HepG2 (cell line): ENCODE data around the gene MAP2K3. TPM values are rescaled to one million over a fixed set of nuclear protein-coding genes. Genes with fewer than 3 reads are reported as not detected.

ENCODE experiments used
- ATAC-seq: fragments of 200-7000 bp; cut with Tn5 transposase; 3 replicates; pipeline ENCODE4 v1.9.1; 2020; ENCODE audit warnings: mild to moderate bottlenecking, moderate library complexity
- BruUV-seq: library from RNA; stranded (reverse); fragments of 400-500 nt; replicated peaks from 2 replicates; lab custom pipeline; 2021; lab: Mats Ljungman, UMichigan
- CTCF ChIA-PET: fragments of 300-600 bp; formaldehyde crosslinking; extraction: SDS; loops from one replicate; lab custom pipeline; 2021; ENCODE audit warnings: low total read pairs, inconsistent platforms, low intra/inter-chr PET ratio; lab: Yijun Ruan, JAX
- POLR2A ChIA-PET: fragments of 350-600 bp; sonication (Branson Sonifier 250); formaldehyde crosslinking; loops from one replicate; lab custom pipeline; 2020; ENCODE audit warnings: antibody characterized with exemption, inconsistent platforms; lab: Yijun Ruan, JAX
- DNase-seq: peaks from one replicate; pipeline ENCODE4 v3.0.0-alpha.2; 2015; ENCODE audit warnings: low spot score
- FAIRE-seq: peaks from 3 replicates; lab custom pipeline; 2011; peaks lifted over from hg19 to GRCh38; lab: Jason Lieb, UNC
- H2AFZ ChIP-seq: one replicate; pipeline ENCODE4 v1.6.1; 2011; ENCODE audit warnings: low read length, inconsistent platforms
- H3K27ac ChIP-seq: fragments of 300-600 bp; 3 replicates; pipeline ENCODE4 v1.8.0; 2011; ENCODE audit warnings: mixed run types, mild to moderate bottlenecking, mixed read lengths, low read length, inconsistent platforms; ENCODE audit not compliant: insufficient read depth; ENCODE audit errors: extremely low read length
- H3K27me3 ChIP-seq, 2 experiments: fragments of 200-600 bp in 1 of 2; 2 replicates in 1 of 2; 3 replicates in 1 of 2; pipeline versions ENCODE4 v1.6.0 to v1.8.0; 2011; ENCODE audit warnings: low read length in 2 of 2, mild to moderate bottlenecking in 2 of 2, moderate library complexity in 2 of 2, inconsistent platforms in 1 of 2; ENCODE audit not compliant: insufficient read depth in 2 of 2, control insufficient read depth in 1 of 2
- H3K36me3 ChIP-seq, 2 experiments: fragments of 200-600 bp in 1 of 2; replicated peaks in 1 of 2; 2 replicates in 1 of 2; 3 replicates in 1 of 2; pipeline versions ENCODE4 v1.5.1 to v1.8.0; 2011; ENCODE audit warnings: low read length in 2 of 2, inconsistent platforms in 1 of 2; ENCODE audit not compliant: insufficient read depth in 2 of 2, control insufficient read depth in 1 of 2
- H3K4me1 ChIP-seq: 2 replicates; pipeline ENCODE4 v1.5.1; 2012; ENCODE audit warnings: low read length, inconsistent platforms; ENCODE audit not compliant: insufficient read depth
- H3K4me2 ChIP-seq: 2 replicates; pipeline ENCODE4 v1.6.0; 2011; ENCODE audit warnings: low read depth, low read length, inconsistent platforms
- H3K4me3 ChIP-seq, 3 experiments: fragments of 200-600 bp in 1 of 3; sonication (generic), shearing (Covaris generic) in 1 of 3; replicated peaks in 1 of 3; 2 replicates each; pipeline ENCODE4 v1.5.1; 2011 to 2016; ENCODE audit warnings: low read length in 3 of 3, inconsistent platforms in 2 of 3, low read depth in 2 of 3, mild to moderate bottlenecking in 2 of 3, control low read depth in 1 of 3, mixed read lengths in 1 of 3; ENCODE audit not compliant: insufficient read depth in 1 of 3
- H3K79me2 ChIP-seq: one replicate; pipeline ENCODE4 v1.6.1; 2011; ENCODE audit warnings: low read length, inconsistent platforms; ENCODE audit not compliant: insufficient read depth
- H3K9ac ChIP-seq: 2 replicates; pipeline ENCODE4 v1.6.0; 2011; ENCODE audit warnings: mild to moderate bottlenecking, low read depth, low read length, inconsistent platforms; ENCODE audit not compliant: insufficient read depth
- H3K9me3 ChIP-seq: 2 replicates; pipeline ENCODE4 v1.5.1; 2012; ENCODE audit warnings: mild to moderate bottlenecking, low read length
- H4K20me1 ChIP-seq: 2 replicates; pipeline ENCODE4 v1.6.0; 2011; ENCODE audit warnings: inconsistent platforms, mild to moderate bottlenecking, low read length, moderate library complexity; ENCODE audit not compliant: insufficient read depth
- ASH2L ChIP-seq: fragments of 300-600, 200-600 bp; sonication (generic); IDR thresholded peaks from 2 replicates; pipeline ENCODE4 v1.7.0; 2017; ENCODE audit warnings: low read depth, mild to moderate bottlenecking, moderate library complexity, mixed read lengths, low read length; ENCODE audit not compliant: insufficient read length
- ATF6 ChIP-seq: sonication (generic); formaldehyde crosslinking; conservative IDR thresholded peaks from 2 replicates; pipeline ENCODE4 v1.4.0; 2020; ENCODE audit warnings: missing genetic modification reagents
- DDIT3 ChIP-seq: sonication (generic); formaldehyde crosslinking; IDR thresholded peaks from 2 replicates; pipeline ENCODE4 v1.4.0; 2020; ENCODE audit warnings: mild to moderate bottlenecking, missing genetic modification reagents
- ERF ChIP-seq: IDR thresholded peaks from 2 replicates; pipeline ENCODE4 v1.6.1; 2018; ENCODE audit warnings: missing biosample characterization, missing genetic modification reagents
- FOXC1 ChIP-seq: sonication (generic); formaldehyde crosslinking; IDR thresholded peaks from 2 replicates; pipeline ENCODE4 v1.8.0; 2022; ENCODE audit warnings: mild to moderate bottlenecking, missing genetic modification reagents, borderline replicate concordance
- HES4 ChIP-seq: sonication (generic); formaldehyde crosslinking; IDR thresholded peaks from 2 replicates; pipeline ENCODE4 v1.9.0; 2021; ENCODE audit warnings: mild to moderate bottlenecking, missing genetic modification reagents, borderline replicate concordance
- IKZF5 ChIP-seq: IDR thresholded peaks from 2 replicates; pipeline ENCODE4 v1.6.1; 2018; ENCODE audit warnings: missing genetic modification reagents, mild to moderate bottlenecking, missing compliant biosample characterization
- MXI1 ChIP-seq: IDR thresholded peaks from 3 replicates; pipeline ENCODE4 v1.6.1; 2012; ENCODE audit warnings: low read depth, low read length, inconsistent platforms, borderline replicate concordance
- PHF8 ChIP-seq: sonication (generic); formaldehyde crosslinking; IDR thresholded peaks from 2 replicates; pipeline ENCODE4 v1.5.0; 2020; ENCODE audit warnings: missing genetic modification reagents
- RBAK ChIP-seq: sonication (generic); formaldehyde crosslinking; IDR thresholded peaks from 2 replicates; pipeline ENCODE4 v1.5.1; 2020; ENCODE audit warnings: mild to moderate bottlenecking, missing genetic modification reagents
- TFE3 ChIP-seq: IDR thresholded peaks from 2 replicates; pipeline ENCODE4 v1.6.1; 2016
- ZBTB33 ChIP-seq: sonication (generic); formaldehyde crosslinking; IDR thresholded peaks from 2 replicates; pipeline ENCODE4 v1.4.0; 2020; ENCODE audit warnings: missing genetic modification reagents
- ZFP36L1 ChIP-seq: sonication (generic); formaldehyde crosslinking; IDR thresholded peaks from 2 replicates; pipeline ENCODE4 v1.8.0; 2022; ENCODE audit warnings: mild to moderate bottlenecking, missing genetic modification reagents, moderate library complexity
- ZNF430 ChIP-seq: sonication (generic); formaldehyde crosslinking; IDR thresholded peaks from 2 replicates; pipeline ENCODE4 v1.9.0; 2021; ENCODE audit warnings: mild to moderate bottlenecking, missing genetic modification reagents
- ZNF550 ChIP-seq: sonication (generic); formaldehyde crosslinking; IDR thresholded peaks from 2 replicates; pipeline ENCODE4 v1.4.0; 2020; ENCODE audit warnings: mild to moderate bottlenecking, missing genetic modification reagents, borderline replicate concordance
- ZNF749 ChIP-seq: sonication (generic); formaldehyde crosslinking; IDR thresholded peaks from 2 replicates; pipeline ENCODE4 v1.8.0; 2022; ENCODE audit warnings: mild to moderate bottlenecking, missing genetic modification reagents, moderate library complexity, borderline replicate concordance
- WGBS: methylation state at CpG from one replicate; pipeline ENCODE4 v1.1.6; 2017; ENCODE audit warnings: low lambda C conversion rate; 5-methylcytosine and 5-hydroxymethylcytosine counted together
- in situ Hi-C: cut with HindIII; loops from 2 replicates; pipeline ENCODE4 v1.10.0; 2017; ENCODE audit warnings: low pct_unique_long_range_greater_than_20kb; ENCODE audit not compliant: extremely low pct_ligation_motif_present
- intact Hi-C: fragments of 100-400 bp; cut with micrococcal nuclease; formaldehyde crosslinking; loops from one replicate; pipeline ENCODE4 v1.10.0; 2022; ENCODE audit not compliant: unreplicated experiment
- polyA plus RNA-seq, 8 experiments: library from polyadenylated mRNA; depleted of rRNA in 3 of 8; stranded (reverse) in 7 of 8; unstranded in 1 of 8; fragments of >200 nt; fragmentation: Illumina TruSeq in 4 of 8; extraction: Trizol in 4 of 8; gene quantifications; 2 replicates each; pipeline versions ENCODE4 v1.2.1 to v1.2.3, GENCODE V29; 2011 to 2016; ENCODE audit warnings: low read depth in 4 of 8, missing spikeins in 1 of 8, mixed read lengths in 1 of 8; ENCODE audit not compliant: insufficient read depth in 1 of 8
- total RNA-seq, 5 experiments: library from RNA; depleted of rRNA; stranded (reverse); fragments of >200 nt; fragmentation: Illumina TruSeq; extraction: Trizol; gene quantifications; 2 replicates each; pipeline ENCODE4 v1.2.3, GENCODE V29; 2016; ENCODE audit warnings: low read depth in 1 of 5

Gene MAP2K3
- total and polyA plus RNA-seq, 2 of the 13 experiments (the other 11 are each of a cell fraction or from before 2014, with no cell fraction given): 20.5 to 27.4 TPM

GRCh38 chr17:21339011-21339410 lies 54.5 kb downstream of the MAP2K3 start:
- no peaks in the 10 kb centered on the region for H3K79me2 ChIP-seq
- no peak overlapping the region for H3K4me3 ChIP-seq
- ATAC-seq (no peak), FAIRE-seq (no peak), DNase-seq (no peak)
- intact Hi-C loops (no loop called here), in situ Hi-C loops (no loop called here)
- peaks cover 13% of the 10 kb centered on the region for H3K4me1 ChIP-seq
- BruUV-seq: no TSS peak
- no peaks in the 10 kb centered on the region for H4K20me1 ChIP-seq
- POLR2A ChIA-PET: no interaction called here
- 11% methylated on average over 5 of the region's 7 CpGs for WGBS
- H3K4me2 ChIP-seq: no peak overlapping the region
- H3K27me3 ChIP-seq: no peaks in the 10 kb centered on the region
- H3K36me3 ChIP-seq: no peaks in the 10 kb centered on the region
- H3K9ac ChIP-seq: no peak overlapping the region
- H3K9me3 ChIP-seq: no peaks in the 10 kb centered on the region
- no peak for TF ChIP-seq ZBTB33
- TF ChIP-seq PHF8 (CRISPR knock-in tag): no peak
- no peak for TF ChIP-seq DDIT3 (CRISPR knock-in tag)
- TF ChIP-seq HES4 (CRISPR knock-in tag): no peak
- no peak for TF ChIP-seq FOXC1
- no peak for TF ChIP-seq ZNF550
- no peak for TF ChIP-seq ZFP36L1
- TF ChIP-seq IKZF5 (CRISPR knock-in tag): no peak
- no peak for TF ChIP-seq ATF6 (CRISPR knock-in tag)
- no peak for TF ChIP-seq TFE3 (CRISPR knock-in tag)
- no peak for TF ChIP-seq MXI1
- no peak for TF ChIP-seq ERF (CRISPR knock-in tag)
- no peak for TF ChIP-seq ZNF430 (CRISPR knock-in tag)
- TF ChIP-seq ASH2L: no peak
- TF ChIP-seq ZNF749 (CRISPR knock-in tag): no peak
- TF ChIP-seq RBAK (CRISPR knock-in tag): no peak
- CTCF ChIA-PET: no interaction called here
- H3K27ac ChIP-seq: no peak overlapping the region
- H2AFZ ChIP-seq: no peak overlapping the region
